Neural progenitor cell (in vitro differentiated cells): ENCODE measurements around the gene SEMA4D. TPM values are rescaled to one million over a fixed set of nuclear protein-coding genes. Genes with fewer than 3 reads are reported as not detected.

ENCODE experiments used
- DNase-seq: peaks from one replicate; pipeline ENCODE4 v3.0.0-alpha.2; 2016; ENCODE audit warnings: low spot score
- H2AFZ ChIP-seq: fragments of 200-600 bp; sonication (generic); replicated peaks from 2 replicates; pipeline ENCODE4 v1.6.1; 2016; ENCODE audit warnings: antibody characterized with exemption
- H3F3A ChIP-seq: fragments of 200-600 bp; sonication (generic); 2 replicates; pipeline ENCODE4 v1.6.1; 2016; ENCODE audit warnings: antibody characterized with exemption, low read depth
- H3K27ac ChIP-seq: fragments of 200-600 bp; sonication (generic); 2 replicates; pipeline ENCODE4 v1.5.1; 2016; ENCODE audit warnings: mild to moderate bottlenecking
- H3K27me3 ChIP-seq: fragments of 200-600 bp; sonication (generic); 2 replicates; pipeline ENCODE4 v1.6.1; 2016; ENCODE audit warnings: mild to moderate bottlenecking, moderate library complexity
- H3K36me3 ChIP-seq: fragments of 200-600 bp; sonication (generic); 2 replicates; pipeline ENCODE4 v1.5.1; 2016
- H3K4me1 ChIP-seq: fragments of 200-600 bp; sonication (generic); 2 replicates; pipeline ENCODE4 v1.6.1; 2016; ENCODE audit warnings: mixed run types
- H3K4me2 ChIP-seq: fragments of 200-600 bp; sonication (generic); 2 replicates; pipeline ENCODE4 v1.6.1; 2016
- H3K4me3 ChIP-seq: fragments of 200-600 bp; sonication (generic); 2 replicates; pipeline ENCODE4 v1.5.1; 2016
- H3K79me2 ChIP-seq: fragments of 200-600 bp; sonication (generic); 2 replicates; pipeline ENCODE4 v1.6.1; 2016; ENCODE audit warnings: low read depth
- H3K9ac ChIP-seq: fragments of 200-600 bp; sonication (generic); 2 replicates; pipeline ENCODE4 v1.6.1; 2016
- H3K9me3 ChIP-seq: fragments of 200-600 bp; sonication (generic); 2 replicates; pipeline ENCODE4 v1.5.1; 2016; ENCODE audit warnings: low read depth
- H4K20me1 ChIP-seq: fragments of 200-600 bp; sonication (generic); 2 replicates; pipeline ENCODE4 v1.6.1; 2016; ENCODE audit warnings: low read depth
- H3K27ac Mint-ChIP-seq: 3 replicates; pipeline ENCODE4 v1.8.0; 2021; ENCODE audit warnings: mixed read lengths
- H3K27me3 Mint-ChIP-seq: 2 replicates; pipeline ENCODE4 v1.8.0; 2022; ENCODE audit warnings: low read depth, mild to moderate bottlenecking, inconsistent platforms, moderate library complexity, mixed read lengths; ENCODE audit not compliant: insufficient read depth
- H3K36me3 Mint-ChIP-seq: 3 replicates; pipeline ENCODE4 v1.8.0; 2021; ENCODE audit warnings: mixed read lengths
- H3K4me1 Mint-ChIP-seq: 3 replicates; pipeline ENCODE4 v1.8.0; 2021; ENCODE audit warnings: mixed read lengths
- H3K4me3 Mint-ChIP-seq: 3 replicates; pipeline ENCODE4 v1.8.0; 2021; ENCODE audit warnings: mild to moderate bottlenecking, moderate library complexity, mixed read lengths
- H3K9me3 Mint-ChIP-seq: 3 replicates; pipeline ENCODE4 v1.8.0; 2020; ENCODE audit warnings: mixed read lengths
- EZH2 ChIP-seq: fragments of 200-600 bp; sonication (generic); IDR thresholded peaks from 2 replicates; pipeline ENCODE4 v1.6.1; 2017; ENCODE audit warnings: antibody characterized with exemption, mild to moderate bottlenecking, moderate library complexity
- EZH2phosphoT487 ChIP-seq: fragments of 200-600 bp; sonication (generic); IDR thresholded peaks from 2 replicates; pipeline ENCODE4 v1.6.1; 2017; ENCODE audit warnings: antibody characterized with exemption
- total RNA-seq: library from RNA; depleted of rRNA; stranded (reverse); fragments of >200 nt; gene quantifications from 2 replicates; pipeline ENCODE4 v1.2.3, GENCODE V29; 2015; ENCODE audit warnings: low replicate concordance
- TF ChIP-seq, protein P1 (sequence below): fragments of 200-600 bp; sonication (generic); IDR thresholded peaks from 2 replicates; pipeline ENCODE4 v1.5.1; 2017; ENCODE audit warnings: antibody characterized with exemption, mild to moderate bottlenecking

The SEMA4D gene
- total RNA-seq, 1 donor from 2014 or later, result 19.1 TPM

DNA sequence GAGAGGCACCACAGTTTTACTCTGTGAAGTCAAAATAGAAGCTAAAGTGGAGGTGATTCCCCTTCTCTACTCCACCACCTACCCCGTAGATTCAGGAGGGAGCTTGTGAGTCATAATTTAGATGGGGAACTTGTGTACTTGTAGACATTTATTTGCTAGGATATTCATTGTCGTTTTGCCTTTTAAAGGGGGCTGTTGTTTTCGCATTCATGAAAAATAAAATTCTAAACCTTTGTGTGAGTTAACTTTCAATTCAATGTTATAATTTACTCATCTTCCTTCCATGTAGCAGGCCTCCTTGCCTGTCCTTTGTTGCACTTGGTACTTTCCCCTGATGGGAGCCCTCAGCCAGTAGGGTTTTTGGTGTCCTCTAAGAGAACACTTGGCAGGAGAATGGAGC lies 157.6 kb downstream of the SEMA4D start:
- no peak overlapping the region for H3K9ac ChIP-seq
- H2AFZ ChIP-seq, result no peak overlapping the region
- H3K9me3 ChIP-seq, result no peaks in the 10 kb centered on the region
- H3K36me3 Mint-ChIP-seq, result peaks cover 54% of the 10 kb centered on the region
- H3F3A ChIP-seq, result no peaks in the 10 kb centered on the region
- H3K27ac Mint-ChIP-seq, result no peak overlapping the region
- H3K27me3 Mint-ChIP-seq, result peaks cover 4% of the 10 kb centered on the region
- peaks cover 6% of the 10 kb centered on the region for H4K20me1 ChIP-seq
- no peak overlapping the region for H3K4me2 ChIP-seq
- H3K4me3 ChIP-seq, result no peak overlapping the region
- DNase-seq, result no peak
- no peak overlapping the region for H3K4me3 Mint-ChIP-seq
- no peaks in the 10 kb centered on the region for H3K4me1 ChIP-seq
- no peaks in the 10 kb centered on the region for H3K27me3 ChIP-seq
- H3K4me1 Mint-ChIP-seq, result no peaks in the 10 kb centered on the region
- peaks cover 22% of the 10 kb centered on the region for H3K36me3 ChIP-seq
- H3K79me2 ChIP-seq, result peaks cover 7% of the 10 kb centered on the region
- H3K27ac ChIP-seq, result no peak overlapping the region
- H3K9me3 Mint-ChIP-seq, result no peaks in the 10 kb centered on the region
- no peak for TF ChIP-seq EZH2phosphoT487
- TF ChIP-seq, protein P1, sequence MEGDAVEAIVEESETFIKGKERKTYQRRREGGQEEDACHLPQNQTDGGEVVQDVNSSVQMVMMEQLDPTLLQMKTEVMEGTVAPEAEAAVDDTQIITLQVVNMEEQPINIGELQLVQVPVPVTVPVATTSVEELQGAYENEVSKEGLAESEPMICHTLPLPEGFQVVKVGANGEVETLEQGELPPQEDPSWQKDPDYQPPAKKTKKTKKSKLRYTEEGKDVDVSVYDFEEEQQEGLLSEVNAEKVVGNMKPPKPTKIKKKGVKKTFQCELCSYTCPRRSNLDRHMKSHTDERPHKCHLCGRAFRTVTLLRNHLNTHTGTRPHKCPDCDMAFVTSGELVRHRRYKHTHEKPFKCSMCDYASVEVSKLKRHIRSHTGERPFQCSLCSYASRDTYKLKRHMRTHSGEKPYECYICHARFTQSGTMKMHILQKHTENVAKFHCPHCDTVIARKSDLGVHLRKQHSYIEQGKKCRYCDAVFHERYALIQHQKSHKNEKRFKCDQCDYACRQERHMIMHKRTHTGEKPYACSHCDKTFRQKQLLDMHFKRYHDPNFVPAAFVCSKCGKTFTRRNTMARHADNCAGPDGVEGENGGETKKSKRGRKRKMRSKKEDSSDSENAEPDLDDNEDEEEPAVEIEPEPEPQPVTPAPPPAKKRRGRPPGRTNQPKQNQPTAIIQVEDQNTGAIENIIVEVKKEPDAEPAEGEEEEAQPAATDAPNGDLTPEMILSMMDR, result no peak
- no peak for TF ChIP-seq EZH2

DNA sequence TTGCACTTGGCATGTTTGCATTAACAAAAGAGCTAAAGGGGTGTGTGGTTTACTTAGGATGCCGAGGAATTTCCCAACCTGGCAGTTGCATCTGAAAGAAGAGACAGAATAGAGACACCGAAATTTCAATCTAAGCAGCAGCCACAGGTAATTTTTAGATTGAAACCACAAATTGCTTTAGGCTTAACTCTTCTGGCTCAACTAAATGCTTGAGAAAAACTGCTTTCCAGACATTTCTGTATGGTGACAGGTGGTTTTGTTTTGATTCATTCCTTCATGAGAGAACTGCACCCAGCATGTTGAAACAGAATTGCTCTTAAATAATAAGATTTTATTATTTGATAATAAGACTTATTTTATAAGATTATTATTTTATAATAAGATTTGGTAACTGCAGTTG lies 158.1 kb downstream of the SEMA4D start:
- H3K4me2 ChIP-seq, result no peak overlapping the region
- H4K20me1 ChIP-seq, result peaks cover 1% of the 10 kb centered on the region

DNA sequence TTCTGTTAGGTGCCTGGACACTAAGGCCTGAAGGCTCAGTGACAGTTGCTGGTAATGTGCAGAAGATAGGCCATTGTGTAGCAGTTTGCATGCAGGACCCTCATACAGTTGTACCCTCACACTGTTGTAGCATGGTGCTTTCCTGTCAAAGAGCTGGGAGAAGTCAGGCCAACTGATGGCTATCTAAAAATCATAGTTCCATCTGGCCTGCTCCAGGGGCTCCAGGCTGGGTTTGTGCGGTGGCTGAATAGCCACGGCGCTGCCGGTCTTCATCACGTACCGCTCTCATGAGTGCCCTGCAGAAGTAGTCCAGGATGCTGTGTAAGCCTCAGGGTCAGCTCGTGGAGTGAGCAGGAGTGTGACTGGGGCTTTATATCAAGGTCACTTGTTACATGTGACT lies 167.4 kb downstream of the SEMA4D start:
- TF ChIP-seq, protein P1, result no peak
- no peak for TF ChIP-seq EZH2
- no peak for TF ChIP-seq EZH2phosphoT487
- Mint-ChIP-seq H3K9me3 (no peaks in the 10 kb centered on the region), H3K4me1 (no peaks in the 10 kb centered on the region), H3K27ac (no peak overlapping the region), H3K4me3 (no peak overlapping the region), H3K36me3 (peaks cover 33% of the 10 kb centered on the region), H3K27me3 (no peaks in the 10 kb centered on the region)
- H3F3A ChIP-seq, result no peaks in the 10 kb centered on the region
- no peak overlapping the region for H3K9ac ChIP-seq
- no peaks in the 10 kb centered on the region for H3K9me3 ChIP-seq
- no peaks in the 10 kb centered on the region for H3K4me1 ChIP-seq
- H3K4me3 ChIP-seq, result no peak overlapping the region
- H4K20me1 ChIP-seq, result no peaks in the 10 kb centered on the region
- peaks cover 19% of the 10 kb centered on the region for H3K36me3 ChIP-seq
- H3K4me2 ChIP-seq, result no peak overlapping the region
- DNase-seq, result no peak
- H3K27ac ChIP-seq, result no peak overlapping the region
- peaks cover 17% of the 10 kb centered on the region for H3K79me2 ChIP-seq
- no peak overlapping the region for H2AFZ ChIP-seq
- no peaks in the 10 kb centered on the region for H3K27me3 ChIP-seq

More for the DNA sequence above, 158.1 kb downstream of the SEMA4D start:
- Histone ChIP-seq H3K36me3 (peaks cover 22% of the 10 kb centered on the region), H2AFZ (no peak overlapping the region), H3K27me3 (no peaks in the 10 kb centered on the region), H3K4me1 (no peaks in the 10 kb centered on the region), H3K4me3 (no peak overlapping the region), H3K27ac (no peak overlapping the region), H3K79me2 (peaks cover 7% of the 10 kb centered on the region), H3F3A (no peaks in the 10 kb centered on the region), H3K9me3 (no peaks in the 10 kb centered on the region), H3K9ac (no peak overlapping the region)
- no peak overlapping the region for H3K4me3 Mint-ChIP-seq
- no peaks in the 10 kb centered on the region for H3K9me3 Mint-ChIP-seq
- H3K4me1 Mint-ChIP-seq, result no peaks in the 10 kb centered on the region
- TF ChIP-seq EZH2, result no peak
- TF ChIP-seq, protein P1, result no peak
- TF ChIP-seq EZH2phosphoT487, result no peak
- H3K27me3 Mint-ChIP-seq, result peaks cover 4% of the 10 kb centered on the region
- DNase-seq, result no peak
- H3K36me3 Mint-ChIP-seq, result peaks cover 51% of the 10 kb centered on the region
- H3K27ac Mint-ChIP-seq, result no peak overlapping the region
